ENCODE measurements around the gene PIEZO2.

GRCh38 chr18:11096411-11096810 lies 53.0 kb downstream of the PIEZO2 start:
- TF ChIP-seq, protein P1, sequence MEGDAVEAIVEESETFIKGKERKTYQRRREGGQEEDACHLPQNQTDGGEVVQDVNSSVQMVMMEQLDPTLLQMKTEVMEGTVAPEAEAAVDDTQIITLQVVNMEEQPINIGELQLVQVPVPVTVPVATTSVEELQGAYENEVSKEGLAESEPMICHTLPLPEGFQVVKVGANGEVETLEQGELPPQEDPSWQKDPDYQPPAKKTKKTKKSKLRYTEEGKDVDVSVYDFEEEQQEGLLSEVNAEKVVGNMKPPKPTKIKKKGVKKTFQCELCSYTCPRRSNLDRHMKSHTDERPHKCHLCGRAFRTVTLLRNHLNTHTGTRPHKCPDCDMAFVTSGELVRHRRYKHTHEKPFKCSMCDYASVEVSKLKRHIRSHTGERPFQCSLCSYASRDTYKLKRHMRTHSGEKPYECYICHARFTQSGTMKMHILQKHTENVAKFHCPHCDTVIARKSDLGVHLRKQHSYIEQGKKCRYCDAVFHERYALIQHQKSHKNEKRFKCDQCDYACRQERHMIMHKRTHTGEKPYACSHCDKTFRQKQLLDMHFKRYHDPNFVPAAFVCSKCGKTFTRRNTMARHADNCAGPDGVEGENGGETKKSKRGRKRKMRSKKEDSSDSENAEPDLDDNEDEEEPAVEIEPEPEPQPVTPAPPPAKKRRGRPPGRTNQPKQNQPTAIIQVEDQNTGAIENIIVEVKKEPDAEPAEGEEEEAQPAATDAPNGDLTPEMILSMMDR (IDR thresholded peaks at IDR 0.05): no peak
- TF ChIP-seq POLR2A (IDR thresholded peaks at IDR 0.05) (no peak), EP300 (IDR thresholded peaks at IDR 0.05) (no peak)

Measured in ovary (tissue), 3 donors.